ENCODE results near the gene GAB2. TPM values are rescaled to one million over a fixed set of nuclear protein-coding genes. Genes with fewer than 3 reads are reported as not detected.

Gene GAB2
- total RNA-seq, 4 donors from 2014 or later, result 22.5 to 32.8 (median 30.1) TPM

- 71 to 77% methylated on average over 3 of the region's 3 CpGs for WGBS, 2 donors
- TF ChIP-seq CTCF (IDR thresholded peaks at IDR 0.05) (no peak), POLR2A (IDR thresholded peaks at IDR 0.05) (no peak)
- no peak overlapping the region for H3K4me3 ChIP-seq (ENCODE audit: low read depth, poor library complexity, severe bottlenecking)
- no peak for DNase-seq (ENCODE audit: low spot score in 2 of 2)
- intact Hi-C loops (cut with DNase I; ENCODE audit: low total_unique reads), result no loop called here
These were observed 85.9 kb downstream of the GAB2 start for GRCh38 chr11:78331711-78332110.

DNA sequence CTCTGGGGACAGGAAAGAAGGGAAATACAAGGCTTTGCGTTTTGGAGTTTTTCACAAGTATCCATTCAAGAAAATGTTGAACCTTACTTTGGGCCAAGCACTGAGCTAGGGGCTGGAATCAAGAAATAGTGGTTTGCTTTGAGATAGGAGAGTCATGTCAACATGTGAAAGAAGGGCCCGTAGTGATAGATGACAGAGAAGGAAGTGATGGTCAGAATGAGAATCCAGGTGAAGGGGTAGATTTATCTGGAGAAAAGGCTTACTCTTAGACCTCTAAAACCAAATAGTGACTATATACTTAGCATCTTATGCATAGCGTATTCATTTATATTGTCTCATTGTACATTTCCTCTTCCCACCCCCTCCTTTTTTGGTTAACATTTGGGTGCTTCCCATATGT, 87.3 kb downstream of the GAB2 start:
- no peak for TF ChIP-seq POLR2A (IDR thresholded peaks at IDR 0.05)
- no peak for TF ChIP-seq CTCF (IDR thresholded peaks at IDR 0.05)
- DNase-seq (ENCODE audit: low spot score in 2 of 2), result no peak
- intact Hi-C loops (cut with DNase I; ENCODE audit: low total_unique reads), result no loop called here
- 86 to 93% methylated on average over 3 of the region's 3 CpGs for WGBS, 2 donors
- no peak overlapping the region for H3K4me3 ChIP-seq (ENCODE audit: low read depth, poor library complexity, severe bottlenecking)

- H3K4me3 ChIP-seq (ENCODE audit: low read depth, poor library complexity, severe bottlenecking), result no peak overlapping the region
- WGBS, 2 donors, result 87 to 89% methylated on average over 6 of the region's 6 CpGs
- intact Hi-C loops (cut with DNase I; ENCODE audit: low total_unique reads), result no loop called here
- TF ChIP-seq CTCF (IDR thresholded peaks at IDR 0.05) (no peak), POLR2A (IDR thresholded peaks at IDR 0.05) (no peak)
- no peak for DNase-seq (ENCODE audit: low spot score in 2 of 2)
These were observed 89.7 kb downstream of the GAB2 start for GRCh38 chr11:78327945-78328344.

GRCh38 chr11:78325274-78325781, 92.3 kb downstream of the GAB2 start:
- H3K4me3 ChIP-seq (ENCODE audit: low read depth, poor library complexity, severe bottlenecking), result no peak overlapping the region
- TF ChIP-seq CTCF (IDR thresholded peaks at IDR 0.05) (no peak), POLR2A (IDR thresholded peaks at IDR 0.05) (no peak)
- intact Hi-C loops (cut with DNase I; ENCODE audit: low total_unique reads), result no loop called here
- WGBS, 2 donors, result 60 to 62% methylated on average over 4 of the region's 4 CpGs
- DNase-seq (ENCODE audit: low spot score in 2 of 2), result no peak

DNA sequence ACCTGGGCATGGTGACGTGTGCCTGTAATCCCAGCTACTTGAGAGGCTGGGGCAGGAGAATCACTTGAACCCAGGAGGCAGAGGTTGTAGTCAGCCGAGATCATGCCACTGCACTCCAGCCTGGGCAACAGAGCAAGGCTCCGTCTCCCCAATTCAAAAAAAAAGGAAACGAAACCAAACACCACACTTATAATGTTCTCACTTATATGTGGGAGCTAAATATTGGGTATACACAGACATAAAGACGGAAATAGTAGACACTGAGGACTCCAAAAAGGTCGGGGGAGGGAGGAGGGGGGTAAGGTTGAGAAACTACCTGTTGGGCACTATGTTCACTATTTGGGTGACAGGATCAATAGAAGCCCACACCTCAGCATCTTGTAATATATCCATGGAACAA, 94.3 kb downstream of the GAB2 start:
- TF ChIP-seq CTCF (IDR thresholded peaks at IDR 0.05), result no peak
- TF ChIP-seq POLR2A (IDR thresholded peaks at IDR 0.05), result no peak
- no peak for DNase-seq (ENCODE audit: low spot score in 2 of 2)
- WGBS, 2 donors, result 73 to 81% methylated on average over 6 of the region's 6 CpGs
- intact Hi-C loops (cut with DNase I; ENCODE audit: low total_unique reads), result no loop called here
- H3K4me3 ChIP-seq (ENCODE audit: low read depth, poor library complexity, severe bottlenecking), result no peak overlapping the region

DNA sequence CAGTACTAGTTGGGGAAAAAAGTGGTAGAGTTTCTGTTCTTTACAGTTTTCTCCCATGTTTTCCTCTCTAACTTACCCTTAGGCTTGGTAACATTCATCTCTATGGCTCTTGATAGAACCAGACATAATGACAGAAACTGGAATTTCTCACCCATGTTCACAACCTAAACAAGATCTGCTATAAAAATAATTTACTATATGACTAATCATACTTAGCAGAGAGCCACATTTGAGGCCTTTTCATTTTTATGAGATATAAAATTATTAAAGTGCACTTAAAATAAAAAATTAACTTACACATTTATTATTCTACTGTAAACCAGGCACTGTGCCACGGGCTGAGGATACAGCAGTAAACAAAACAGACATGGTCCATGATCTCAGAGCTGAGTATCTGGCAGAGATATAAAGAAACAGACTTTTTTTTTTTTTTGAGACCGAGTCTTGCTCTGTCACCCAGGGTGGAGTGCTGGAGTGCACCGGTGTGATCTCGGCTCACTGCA, 98.1 kb downstream of the GAB2 start:
- DNase-seq (ENCODE audit: low spot score in 2 of 2), result no peak
- no peak for TF ChIP-seq CTCF (IDR thresholded peaks at IDR 0.05)
- no peak overlapping the region for H3K4me3 ChIP-seq (ENCODE audit: low read depth, poor library complexity, severe bottlenecking)
- 27 to 30% methylated on average over 4 of the region's 4 CpGs for WGBS, 2 donors
- intact Hi-C loops (cut with DNase I; ENCODE audit: low total_unique reads), result no loop called here

Data from lower leg skin (tissue), 4 donors.